Stomach (tissue), 9 donors: ENCODE measurements around the gene CCSER1. TPM values are rescaled to one million over a fixed set of nuclear protein-coding genes. Genes with fewer than 3 reads are reported as not detected.

Experiments used
- DNase-seq, 2 donors: peaks; one replicate each; pipeline versions ENCODE4 v3.0.0 to v3.0.0-alpha.2; 2013 to 2019
- H3K27ac ChIP-seq, 5 donors: fragments of 200-600 bp in 4 of 5; sonication (generic) in 4 of 5; one replicate each; pipeline ENCODE4 v1.5.1; 2013 to 2019; ENCODE audit warnings: mild to moderate bottlenecking in 1 of 5, moderate library complexity in 1 of 5
- H3K27me3 ChIP-seq, 3 donors: fragments of 200-600 bp; sonication (generic); one replicate each; pipeline ENCODE4 v1.5.1; 2017 to 2019; ENCODE audit warnings: mixed run types in 1 of 3
- H3K36me3 ChIP-seq, 4 donors: fragments of 200-600 bp; sonication (generic); 1 replicate in 3 of 4; 2 replicates in 1 of 4; pipeline ENCODE4 v1.5.1; 2016 to 2019
- H3K4me1 ChIP-seq, 4 donors: fragments of 200-600 bp; sonication (generic); one replicate each; pipeline ENCODE4 v1.5.1; 2016 to 2019
- H3K4me3 ChIP-seq, 4 donors: fragments of 200-600 bp; sonication (generic) in 3 of 4; one replicate each; pipeline ENCODE4 v1.5.1; 2016 to 2019; ENCODE audit warnings: mild to moderate bottlenecking in 1 of 4
- H3K9me3 ChIP-seq, 4 donors: fragments of 200-600 bp; sonication (generic); one replicate each; pipeline ENCODE4 v1.5.1; 2016 to 2019
- CTCF ChIP-seq, 7 experiments: fragments of 450-650 bp in 4 of 7; fragments of 200-600 bp in 3 of 7; sonication (generic) in 3 of 7; IDR thresholded peaks; one replicate each; pipeline ENCODE4 v1.5.1; 2016 to 2019; ENCODE audit warnings: antibody characterized with exemption in 7 of 7, control low read depth in 2 of 7, mild to moderate bottlenecking in 1 of 7
- EP300 ChIP-seq: sonication (generic); formaldehyde crosslinking; IDR thresholded peaks from one replicate; pipeline ENCODE4 v1.6.1; 2017; ENCODE audit warnings: antibody characterized with exemption
- POLR2A ChIP-seq, 4 donors: fragments of 450-650 bp; IDR thresholded peaks; one replicate each; pipeline ENCODE4 v1.6.1; 2016; ENCODE audit warnings: antibody characterized with exemption in 4 of 4, control low read depth in 2 of 4, mild to moderate bottlenecking in 1 of 4, moderate library complexity in 1 of 4
- POLR2AphosphoS5 ChIP-seq, 3 donors: sonication (generic); formaldehyde crosslinking; IDR thresholded peaks; one replicate each; pipeline ENCODE4 v1.6.1; 2016; ENCODE audit warnings: antibody characterized with exemption in 3 of 3
- WGBS, 5 donors: extraction: QIAGEN DNeasy Blood & Tissue Kit in 3 of 5; methylation state at CpG; one replicate each; pipeline versions ENCODE4 v1.1.5 to v1.1.7; 2013 to 2018; 5-methylcytosine and 5-hydroxymethylcytosine counted together
- intact Hi-C: fragments of 100-400 bp; cut with DNase I; formaldehyde crosslinking; loops from one replicate; pipeline ENCODE4 v1.15.1; 2023; ENCODE audit warnings: low total_unique reads
- polyA plus RNA-seq, 3 donors: library from polyadenylated mRNA; stranded (reverse); fragments of 200-250 nt; gene quantifications; one replicate each; pipeline ENCODE4 v1.2.3, GENCODE V29; 2013
- total RNA-seq, 5 donors: library from RNA; depleted of rRNA; stranded (reverse); fragments of >200 nt; gene quantifications; one replicate each; pipeline versions ENCODE4 v1.1.0 to v1.2.3, GENCODE V29; 2014 to 2016
- donor health status: healthy with polysubstance abuse.
- donor health status: Bipolar disorder and iron deficiency.
- donor health status: healthy.

The CCSER1 gene
- total and polyA plus RNA-seq, 8 donors = 0.33 to 149 (median 15.2) TPM

GRCh38 chr4:90126805-90127204 is 389 bp upstream of the CCSER1 start:
- Histone ChIP-seq H3K4me3 (peak overlapping the region; percentile 66 to 80 (median 71)), H3K36me3 (no peaks in the 10 kb centered on the region), H3K9me3 (no peaks in the 10 kb centered on the region), H3K4me1 (peaks cover 0 to 26% (median 13%) of the 10 kb centered on the region in 4 donors), H3K27me3 (peaks cover 0 to 15% (median 0%) of the 10 kb centered on the region in 3 donors), H3K27ac (peak overlapping the region in 4 of 5 donors; percentile 91 to 95 (median 92))
- WGBS, 5 donors = 9 to 19% (median 14%) methylated on average over 8 of the region's 8 CpGs
- no peak for DNase-seq
- TF ChIP-seq CTCF (IDR thresholded peaks at IDR 0.05) = no peak
- no peak for TF ChIP-seq EP300
- TF ChIP-seq POLR2A (IDR thresholded peaks at IDR 0.05) = no peak
- TF ChIP-seq POLR2AphosphoS5 (IDR thresholded peaks at IDR 0.05) = no peak
- intact Hi-C loops = no loop called here

GRCh38 chr4:90127706-90128345 is 632 bp downstream of the CCSER1 start:
- peak; percentile 50 to 78 for DNase-seq

GRCh38 chr4:90128961-90129495 is 1.8 kb downstream of the CCSER1 start:
- peaks cover 0 to 15% (median 0%) of the 10 kb centered on the region in 3 donors for H3K27me3 ChIP-seq
- 15 to 39% (median 29%) methylated on average over 4 of the region's 4 CpGs for WGBS, 5 donors
- H3K9me3 ChIP-seq = no peaks in the 10 kb centered on the region
- peak in 1 of 2 donors; percentile 16 for DNase-seq
- intact Hi-C loops = no loop called here
- peak overlapping the region; percentile 66 to 80 (median 71) for H3K4me3 ChIP-seq
- peaks cover 0 to 26% (median 13%) of the 10 kb centered on the region in 4 donors for H3K4me1 ChIP-seq
- H3K27ac ChIP-seq = peak overlapping the region in 4 of 5 donors; percentile 86 to 95 (median 91)
- TF ChIP-seq POLR2A (IDR thresholded peaks at IDR 0.05) (no peak), CTCF (IDR thresholded peaks at IDR 0.05) (no peak), EP300 (no peak), POLR2AphosphoS5 (IDR thresholded peaks at IDR 0.05) (no peak)
- no peaks in the 10 kb centered on the region for H3K36me3 ChIP-seq

More at GRCh38 chr4:90127706-90128345, 632 bp downstream of the CCSER1 start:
- H3K27me3 ChIP-seq = peaks cover 0 to 15% (median 0%) of the 10 kb centered on the region in 3 donors
- H3K27ac ChIP-seq = peak overlapping the region; percentile 86 to 95 (median 91)
- H3K36me3 ChIP-seq = no peaks in the 10 kb centered on the region
- H3K4me3 ChIP-seq = peak overlapping the region; percentile 66 to 80 (median 71)
- no peak for TF ChIP-seq EP300
- intact Hi-C loops = no loop called here
- WGBS, 5 donors = 0 to 2% (median 1%) methylated on average over 5 to 81 of the region's 81 CpGs
- H3K4me1 ChIP-seq = peaks cover 0 to 26% (median 13%) of the 10 kb centered on the region in 4 donors
- no peaks in the 10 kb centered on the region for H3K9me3 ChIP-seq

- Histone ChIP-seq H3K27me3 (peaks cover 0 to 15% (median 0%) of the 10 kb centered on the region in 3 donors), H3K27ac (no peak overlapping the region), H3K36me3 (no peaks in the 10 kb centered on the region), H3K4me3 (no peak overlapping the region), H3K4me1 (peaks cover 0 to 26% (median 13%) of the 10 kb centered on the region in 4 donors), H3K9me3 (no peaks in the 10 kb centered on the region)
- intact Hi-C loops = no loop called here
- WGBS, 5 donors = 67 to 81% (median 74%) methylated on average over 5 of the region's 5 CpGs
- TF ChIP-seq CTCF (IDR thresholded peaks at IDR 0.05) = no peak
- no peak for TF ChIP-seq EP300
- TF ChIP-seq POLR2AphosphoS5 (IDR thresholded peaks at IDR 0.05) = no peak
- TF ChIP-seq POLR2A (IDR thresholded peaks at IDR 0.05) = no peak
- peak in 1 of 2 donors; percentile 3 for DNase-seq
Measured at GRCh38 chr4:90130076-90130475, 2.9 kb downstream of the CCSER1 start.

- intact Hi-C loops = no loop called here
- Histone ChIP-seq H3K4me1 (no peaks in the 10 kb centered on the region), H3K36me3 (no peaks in the 10 kb centered on the region), H3K9me3 (no peaks in the 10 kb centered on the region), H3K27me3 (no peaks in the 10 kb centered on the region), H3K4me3 (no peak overlapping the region), H3K27ac (no peak overlapping the region)
- WGBS, 5 donors = 34 to 59% (median 55%) methylated on average over 4 of the region's 4 CpGs
- DNase-seq = peak in 1 of 2 donors; percentile 13
- no peak for TF ChIP-seq POLR2AphosphoS5 (IDR thresholded peaks at IDR 0.05)
- no peak for TF ChIP-seq CTCF (IDR thresholded peaks at IDR 0.05)
- TF ChIP-seq POLR2A (IDR thresholded peaks at IDR 0.05) = no peak
- TF ChIP-seq EP300 = no peak
Measured at GRCh38 chr4:90137555-90137954, 10.4 kb downstream of the CCSER1 start.
